Neural progenitor cell (in vitro differentiated cells): Measurements from ENCODE around the gene TSEN15. TPM values are rescaled to one million over a fixed set of nuclear protein-coding genes. Genes with fewer than 3 reads are reported as not detected.

ENCODE experiments used
- DNase-seq: peaks from one replicate; pipeline ENCODE4 v3.0.0-alpha.2; 2016; ENCODE audit warnings: low spot score
- H2AFZ ChIP-seq: fragments of 200-600 bp; sonication (generic); replicated peaks from 2 replicates; pipeline ENCODE4 v1.6.1; 2016; ENCODE audit warnings: antibody characterized with exemption
- H3F3A ChIP-seq: fragments of 200-600 bp; sonication (generic); 2 replicates; pipeline ENCODE4 v1.6.1; 2016; ENCODE audit warnings: antibody characterized with exemption, low read depth
- H3K27ac ChIP-seq: fragments of 200-600 bp; sonication (generic); 2 replicates; pipeline ENCODE4 v1.5.1; 2016; ENCODE audit warnings: mild to moderate bottlenecking
- H3K27me3 ChIP-seq: fragments of 200-600 bp; sonication (generic); 2 replicates; pipeline ENCODE4 v1.6.1; 2016; ENCODE audit warnings: mild to moderate bottlenecking, moderate library complexity
- H3K36me3 ChIP-seq: fragments of 200-600 bp; sonication (generic); 2 replicates; pipeline ENCODE4 v1.5.1; 2016
- H3K4me1 ChIP-seq: fragments of 200-600 bp; sonication (generic); 2 replicates; pipeline ENCODE4 v1.6.1; 2016; ENCODE audit warnings: mixed run types
- H3K4me2 ChIP-seq: fragments of 200-600 bp; sonication (generic); 2 replicates; pipeline ENCODE4 v1.6.1; 2016
- H3K4me3 ChIP-seq: fragments of 200-600 bp; sonication (generic); 2 replicates; pipeline ENCODE4 v1.5.1; 2016
- H3K79me2 ChIP-seq: fragments of 200-600 bp; sonication (generic); 2 replicates; pipeline ENCODE4 v1.6.1; 2016; ENCODE audit warnings: low read depth
- H3K9ac ChIP-seq: fragments of 200-600 bp; sonication (generic); 2 replicates; pipeline ENCODE4 v1.6.1; 2016
- H3K9me3 ChIP-seq: fragments of 200-600 bp; sonication (generic); 2 replicates; pipeline ENCODE4 v1.5.1; 2016; ENCODE audit warnings: low read depth
- H4K20me1 ChIP-seq: fragments of 200-600 bp; sonication (generic); 2 replicates; pipeline ENCODE4 v1.6.1; 2016; ENCODE audit warnings: low read depth
- H3K27ac Mint-ChIP-seq: 3 replicates; pipeline ENCODE4 v1.8.0; 2021; ENCODE audit warnings: mixed read lengths
- H3K27me3 Mint-ChIP-seq: 2 replicates; pipeline ENCODE4 v1.8.0; 2022; ENCODE audit warnings: low read depth, mild to moderate bottlenecking, inconsistent platforms, moderate library complexity, mixed read lengths; ENCODE audit not compliant: insufficient read depth
- H3K36me3 Mint-ChIP-seq: 3 replicates; pipeline ENCODE4 v1.8.0; 2021; ENCODE audit warnings: mixed read lengths
- H3K4me1 Mint-ChIP-seq: 3 replicates; pipeline ENCODE4 v1.8.0; 2021; ENCODE audit warnings: mixed read lengths
- H3K4me3 Mint-ChIP-seq: 3 replicates; pipeline ENCODE4 v1.8.0; 2021; ENCODE audit warnings: mild to moderate bottlenecking, moderate library complexity, mixed read lengths
- H3K9me3 Mint-ChIP-seq: 3 replicates; pipeline ENCODE4 v1.8.0; 2020; ENCODE audit warnings: mixed read lengths
- EZH2 ChIP-seq: fragments of 200-600 bp; sonication (generic); IDR thresholded peaks from 2 replicates; pipeline ENCODE4 v1.6.1; 2017; ENCODE audit warnings: antibody characterized with exemption, mild to moderate bottlenecking, moderate library complexity
- EZH2phosphoT487 ChIP-seq: fragments of 200-600 bp; sonication (generic); IDR thresholded peaks from 2 replicates; pipeline ENCODE4 v1.6.1; 2017; ENCODE audit warnings: antibody characterized with exemption
- total RNA-seq: library from RNA; depleted of rRNA; stranded (reverse); fragments of >200 nt; gene quantifications from 2 replicates; pipeline ENCODE4 v1.2.3, GENCODE V29; 2015; ENCODE audit warnings: low replicate concordance
- TF ChIP-seq, protein P1 (sequence below): fragments of 200-600 bp; sonication (generic); IDR thresholded peaks from 2 replicates; pipeline ENCODE4 v1.5.1; 2017; ENCODE audit warnings: antibody characterized with exemption, mild to moderate bottlenecking

TSEN15 gene
- total RNA-seq, 1 donor from 2014 or later = 72.3 TPM

DNA sequence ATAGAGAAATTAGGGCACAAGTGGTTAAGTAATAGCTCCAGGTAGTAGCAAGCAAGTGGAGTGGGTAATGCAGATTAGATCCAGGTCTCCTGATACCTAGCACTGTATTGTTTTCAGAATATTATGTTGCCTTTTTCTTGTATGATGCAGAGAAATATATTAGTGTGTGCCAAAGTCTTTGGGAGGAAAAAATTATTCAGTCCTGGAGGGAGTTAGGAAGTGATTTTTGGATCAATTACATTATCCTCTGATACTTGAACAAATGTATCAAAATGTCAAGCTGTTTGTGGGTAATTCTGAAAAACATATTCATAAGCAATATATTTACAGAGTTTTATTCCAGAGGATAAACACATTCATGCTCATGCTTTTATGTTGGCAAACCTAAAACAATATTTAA lies 28.8 kb downstream of the TSEN15 start:
- no peak overlapping the region for H3K27ac Mint-ChIP-seq
- no peak overlapping the region for H3K4me3 Mint-ChIP-seq
- Histone ChIP-seq H3K9ac (no peak overlapping the region), H3K27ac (no peak overlapping the region), H3K79me2 (no peaks in the 10 kb centered on the region), H3K9me3 (no peaks in the 10 kb centered on the region), H4K20me1 (no peaks in the 10 kb centered on the region), H3K36me3 (no peaks in the 10 kb centered on the region), H3K4me1 (peaks cover 9% of the 10 kb centered on the region), H3F3A (no peaks in the 10 kb centered on the region), H3K4me3 (no peak overlapping the region), H3K4me2 (no peak overlapping the region), H2AFZ (no peak overlapping the region), H3K27me3 (no peaks in the 10 kb centered on the region)
- no peaks in the 10 kb centered on the region for H3K4me1 Mint-ChIP-seq
- H3K9me3 Mint-ChIP-seq = peaks cover 14% of the 10 kb centered on the region
- no peak for DNase-seq
- H3K36me3 Mint-ChIP-seq = peaks cover 3% of the 10 kb centered on the region
- no peak for TF ChIP-seq EZH2
- TF ChIP-seq EZH2phosphoT487 = no peak
- TF ChIP-seq, protein P1, sequence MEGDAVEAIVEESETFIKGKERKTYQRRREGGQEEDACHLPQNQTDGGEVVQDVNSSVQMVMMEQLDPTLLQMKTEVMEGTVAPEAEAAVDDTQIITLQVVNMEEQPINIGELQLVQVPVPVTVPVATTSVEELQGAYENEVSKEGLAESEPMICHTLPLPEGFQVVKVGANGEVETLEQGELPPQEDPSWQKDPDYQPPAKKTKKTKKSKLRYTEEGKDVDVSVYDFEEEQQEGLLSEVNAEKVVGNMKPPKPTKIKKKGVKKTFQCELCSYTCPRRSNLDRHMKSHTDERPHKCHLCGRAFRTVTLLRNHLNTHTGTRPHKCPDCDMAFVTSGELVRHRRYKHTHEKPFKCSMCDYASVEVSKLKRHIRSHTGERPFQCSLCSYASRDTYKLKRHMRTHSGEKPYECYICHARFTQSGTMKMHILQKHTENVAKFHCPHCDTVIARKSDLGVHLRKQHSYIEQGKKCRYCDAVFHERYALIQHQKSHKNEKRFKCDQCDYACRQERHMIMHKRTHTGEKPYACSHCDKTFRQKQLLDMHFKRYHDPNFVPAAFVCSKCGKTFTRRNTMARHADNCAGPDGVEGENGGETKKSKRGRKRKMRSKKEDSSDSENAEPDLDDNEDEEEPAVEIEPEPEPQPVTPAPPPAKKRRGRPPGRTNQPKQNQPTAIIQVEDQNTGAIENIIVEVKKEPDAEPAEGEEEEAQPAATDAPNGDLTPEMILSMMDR = no peak
- H3K27me3 Mint-ChIP-seq = peaks cover 2% of the 10 kb centered on the region

DNA sequence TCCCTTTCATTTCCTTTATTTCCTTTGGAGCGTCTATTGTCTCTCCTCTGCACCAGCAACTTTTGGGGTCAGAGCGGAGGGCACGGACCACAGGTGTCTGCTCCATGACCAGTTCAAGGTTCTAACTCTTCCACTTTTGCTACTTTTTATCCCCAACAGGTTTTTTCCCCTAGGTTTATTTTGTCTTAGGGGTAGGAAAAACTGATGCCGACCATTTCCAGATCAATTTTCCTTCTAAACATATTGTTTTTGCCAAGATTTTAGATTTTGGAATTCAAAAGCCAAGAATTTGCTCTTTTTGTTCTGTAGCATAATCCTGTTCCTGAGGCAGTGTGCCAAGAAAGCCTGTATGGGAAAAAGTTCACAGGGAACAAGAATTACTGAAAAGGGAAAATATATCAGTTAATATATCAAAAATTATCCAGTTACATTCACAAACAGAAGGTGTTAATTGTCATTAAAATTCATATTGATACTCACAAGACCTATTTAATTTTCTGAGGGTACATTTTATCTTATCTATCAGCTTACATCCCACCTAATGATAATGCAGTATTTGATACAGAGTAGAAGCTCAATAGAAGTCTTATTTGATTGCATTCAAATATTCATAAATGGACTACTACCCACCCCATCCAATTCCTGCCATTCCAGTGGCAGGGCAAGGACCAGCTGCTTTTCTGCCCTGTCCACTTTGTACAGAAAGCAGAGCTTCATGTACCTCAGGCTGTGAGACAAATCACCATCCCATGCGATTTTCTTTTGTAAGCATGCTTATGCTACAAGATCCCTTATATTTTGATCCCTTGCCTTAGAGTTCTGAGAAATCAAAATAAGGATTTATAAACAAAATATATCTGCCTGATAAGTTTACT lies 31.2 kb downstream of the TSEN15 start:
- Mint-ChIP-seq H3K27me3 (peaks cover 2% of the 10 kb centered on the region), H3K36me3 (peaks cover 3% of the 10 kb centered on the region), H3K4me3 (no peak overlapping the region), H3K4me1 (no peaks in the 10 kb centered on the region), H3K27ac (no peak overlapping the region), H3K9me3 (no peaks in the 10 kb centered on the region)
- Histone ChIP-seq H3K9ac (no peak overlapping the region), H3K9me3 (no peaks in the 10 kb centered on the region), H3K4me1 (peaks cover 9% of the 10 kb centered on the region), H3K4me3 (no peak overlapping the region), H3K27ac (no peak overlapping the region), H4K20me1 (no peaks in the 10 kb centered on the region), H3K27me3 (no peaks in the 10 kb centered on the region), H3K36me3 (no peaks in the 10 kb centered on the region), H3F3A (no peaks in the 10 kb centered on the region), H2AFZ (no peak overlapping the region), H3K4me2 (no peak overlapping the region), H3K79me2 (no peaks in the 10 kb centered on the region)
- TF ChIP-seq EZH2phosphoT487 (no peak), EZH2 (no peak)
- TF ChIP-seq, protein P1 = no peak
- DNase-seq = no peak

DNA sequence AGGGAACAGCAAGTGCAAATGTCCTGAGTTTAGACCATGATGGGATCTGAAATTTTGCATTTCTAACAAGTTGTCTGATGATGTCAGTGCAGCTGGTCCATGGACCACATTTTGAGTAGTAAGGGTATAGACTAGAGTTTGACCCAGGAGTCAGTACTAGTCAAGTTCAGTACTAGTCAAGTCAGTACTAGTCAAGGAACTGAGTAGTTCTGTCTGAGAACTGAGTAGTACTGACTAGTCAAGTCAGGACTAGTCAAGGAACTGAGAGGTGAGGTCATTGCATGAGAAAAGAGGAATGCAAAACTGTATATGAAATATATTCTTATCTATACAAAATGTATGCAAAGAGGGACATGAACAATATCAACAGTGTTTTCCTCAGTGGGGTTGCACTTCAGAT lies 34.1 kb downstream of the TSEN15 start:
- Histone ChIP-seq H3K4me3 (no peak overlapping the region), H3K4me1 (peaks cover 9% of the 10 kb centered on the region), H3K4me2 (no peak overlapping the region)

More for the DNA sequence above, 34.1 kb downstream of the TSEN15 start:
- Histone ChIP-seq H3F3A (no peaks in the 10 kb centered on the region), H3K9ac (no peak overlapping the region), H3K27ac (no peak overlapping the region), H3K27me3 (no peaks in the 10 kb centered on the region), H4K20me1 (no peaks in the 10 kb centered on the region), H3K79me2 (no peaks in the 10 kb centered on the region), H2AFZ (no peak overlapping the region), H3K9me3 (no peaks in the 10 kb centered on the region), H3K36me3 (no peaks in the 10 kb centered on the region)
- Mint-ChIP-seq H3K4me3 (no peak overlapping the region), H3K9me3 (no peaks in the 10 kb centered on the region), H3K27ac (no peak overlapping the region), H3K27me3 (no peaks in the 10 kb centered on the region), H3K4me1 (no peaks in the 10 kb centered on the region), H3K36me3 (peaks cover 3% of the 10 kb centered on the region)
- TF ChIP-seq EZH2 (no peak), EZH2phosphoT487 (no peak)
- TF ChIP-seq, protein P1 = no peak
- DNase-seq = no peak
